ENCODE measurements around the gene TMEM236.

The TMEM236 gene

DNA sequence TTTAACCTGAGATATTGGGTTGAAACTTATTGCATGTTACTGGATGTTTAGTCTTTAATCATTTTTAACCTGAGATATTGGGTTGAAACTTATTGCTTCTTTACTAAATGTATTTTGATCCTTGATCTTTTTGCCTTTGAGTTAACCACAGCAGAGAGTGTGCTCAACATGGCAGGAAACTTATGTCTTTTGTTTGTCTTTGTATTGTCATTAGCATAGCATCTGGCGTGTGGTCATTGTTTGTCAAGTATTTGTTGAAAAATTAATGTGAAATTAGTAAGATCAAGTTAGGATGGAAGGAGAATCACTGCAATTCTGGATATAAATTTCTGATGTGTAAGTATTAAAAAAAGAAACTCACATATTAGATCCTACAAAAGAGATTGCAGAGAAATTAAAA is 65.3 kb downstream of the TMEM236 start:
- no peak overlapping the region for H3K27ac Mint-ChIP-seq
- H3K36me3 Mint-ChIP-seq (ENCODE audit: low read depth), result no peaks in the 10 kb centered on the region
- H3K4me1 Mint-ChIP-seq (ENCODE audit: low read depth), result no peaks in the 10 kb centered on the region
- H3K27me3 Mint-ChIP-seq, result peaks cover 4% of the 10 kb centered on the region
- no peak overlapping the region for H3K4me3 Mint-ChIP-seq
- H3K9me3 Mint-ChIP-seq, result no peaks in the 10 kb centered on the region

DNA sequence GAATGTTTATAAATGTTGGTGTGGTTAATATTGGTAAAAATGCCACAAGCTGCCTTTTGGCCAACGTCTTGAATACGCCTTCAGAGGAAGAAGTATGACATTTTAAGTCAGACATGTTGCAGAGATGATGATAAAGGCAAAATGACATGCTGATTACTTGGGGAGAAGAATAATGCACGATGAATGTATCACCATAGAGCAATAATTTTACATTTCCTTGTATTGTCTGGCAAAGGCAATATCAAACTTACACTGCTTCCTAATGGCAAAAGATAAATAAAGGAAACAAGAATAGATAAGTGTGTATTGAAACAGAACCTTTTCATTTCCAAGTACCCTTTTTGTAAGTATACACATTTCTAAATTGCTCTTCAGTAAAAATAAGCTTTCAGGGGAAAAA is 65.8 kb downstream of the TMEM236 start:
- Mint-ChIP-seq H3K9me3 (no peaks in the 10 kb centered on the region), H3K27me3 (peaks cover 4% of the 10 kb centered on the region), H3K27ac (no peak overlapping the region), H3K4me3 (no peak overlapping the region), H3K4me1 (ENCODE audit: low read depth) (no peaks in the 10 kb centered on the region), H3K36me3 (ENCODE audit: low read depth) (no peaks in the 10 kb centered on the region)

DNA sequence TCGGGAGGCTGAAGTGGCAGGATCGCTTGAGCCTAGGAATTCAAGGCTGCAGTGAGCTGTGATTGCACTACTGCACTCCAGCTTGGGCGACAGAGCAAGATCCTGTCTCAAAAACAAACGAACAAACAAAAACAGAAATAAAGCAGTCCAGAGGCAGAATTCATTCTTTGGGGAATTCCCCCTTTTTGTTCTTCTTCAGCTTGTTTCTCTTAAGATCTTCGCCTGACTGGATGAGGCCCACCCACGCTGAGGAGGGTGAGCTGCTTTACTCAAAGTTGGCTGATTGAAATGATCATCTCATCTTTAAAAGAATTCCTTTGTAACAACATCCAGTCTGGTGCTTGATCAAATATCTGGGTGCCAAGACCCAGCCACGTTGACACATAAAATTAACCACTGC is 67.8 kb downstream of the TMEM236 start:
- H3K27me3 Mint-ChIP-seq, result peaks cover 4% of the 10 kb centered on the region
- no peak overlapping the region for H3K27ac Mint-ChIP-seq
- H3K4me1 Mint-ChIP-seq (ENCODE audit: low read depth), result no peaks in the 10 kb centered on the region
- H3K9me3 Mint-ChIP-seq, result no peaks in the 10 kb centered on the region
- no peak overlapping the region for H3K4me3 Mint-ChIP-seq
- no peaks in the 10 kb centered on the region for H3K36me3 Mint-ChIP-seq (ENCODE audit: low read depth)

DNA sequence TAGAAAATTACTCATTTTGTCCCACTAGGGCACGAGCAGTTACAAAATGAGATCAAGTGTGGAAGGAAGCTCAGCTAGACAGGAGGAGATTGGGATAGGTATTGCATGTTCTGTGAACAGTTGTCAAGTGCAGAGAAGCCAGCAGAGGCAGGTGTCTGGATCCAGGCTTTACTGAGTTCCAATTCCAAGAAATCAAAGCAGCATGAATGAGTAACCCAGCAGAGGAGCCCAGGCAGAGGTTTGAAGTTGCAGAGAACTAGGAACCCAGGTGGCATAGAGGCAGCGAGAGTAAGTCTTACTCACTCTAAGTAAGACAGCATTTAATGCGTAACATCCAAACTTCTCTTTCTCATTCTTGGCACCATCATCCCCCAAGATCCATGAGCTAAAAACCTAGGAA is 68.9 kb downstream of the TMEM236 start:
- no peaks in the 10 kb centered on the region for H3K36me3 Mint-ChIP-seq (ENCODE audit: low read depth)
- H3K4me1 Mint-ChIP-seq (ENCODE audit: low read depth), result no peaks in the 10 kb centered on the region
- H3K27ac Mint-ChIP-seq, result no peak overlapping the region
- H3K4me3 Mint-ChIP-seq, result no peak overlapping the region
- H3K9me3 Mint-ChIP-seq, result no peaks in the 10 kb centered on the region
- H3K27me3 Mint-ChIP-seq, result peaks cover 4% of the 10 kb centered on the region

DNA sequence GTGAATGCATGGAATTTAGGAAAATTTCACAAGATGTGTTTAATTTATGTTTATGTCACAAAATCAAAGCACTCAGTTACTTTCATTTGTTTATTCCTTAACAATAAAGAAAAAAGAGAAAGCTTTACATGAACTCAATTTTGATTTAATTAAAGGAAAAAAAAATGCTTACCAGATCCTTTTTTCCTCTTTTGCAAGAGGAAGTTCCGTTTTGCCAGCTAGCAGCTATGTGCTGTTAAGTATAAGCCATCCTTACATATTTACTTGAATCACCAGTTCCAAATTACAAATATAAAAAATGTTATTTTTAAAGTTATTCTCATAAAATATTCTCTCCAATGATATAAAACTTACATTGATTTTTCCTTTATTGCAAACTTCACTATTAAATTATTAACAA is 69.9 kb downstream of the TMEM236 start:
- Mint-ChIP-seq H3K4me1 (ENCODE audit: low read depth) (no peaks in the 10 kb centered on the region), H3K36me3 (ENCODE audit: low read depth) (no peaks in the 10 kb centered on the region), H3K9me3 (no peaks in the 10 kb centered on the region), H3K4me3 (no peak overlapping the region), H3K27ac (no peak overlapping the region), H3K27me3 (peaks cover 4% of the 10 kb centered on the region)

DNA sequence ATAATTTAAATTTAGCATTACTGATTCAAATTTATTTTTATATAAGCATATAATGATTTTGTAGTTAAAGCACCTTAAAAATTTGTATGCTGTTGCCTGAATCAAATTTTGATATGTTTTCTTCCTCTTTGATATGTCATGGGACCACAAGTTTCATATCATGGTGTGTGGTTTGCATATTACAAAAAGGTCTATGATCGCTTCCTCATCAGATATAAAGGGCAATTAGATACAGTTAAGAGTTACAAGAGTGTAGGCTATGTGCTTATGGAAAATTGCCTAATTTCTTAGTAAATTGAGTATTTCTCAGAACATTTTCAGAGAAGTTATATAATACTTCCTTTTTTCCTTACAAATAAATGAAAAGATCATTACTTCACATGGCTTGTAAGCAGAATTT is 79.3 kb downstream of the TMEM236 start:
- Mint-ChIP-seq H3K36me3 (ENCODE audit: low read depth) (no peaks in the 10 kb centered on the region), H3K4me1 (ENCODE audit: low read depth) (no peaks in the 10 kb centered on the region), H3K27ac (no peak overlapping the region), H3K27me3 (peaks cover 3% of the 10 kb centered on the region), H3K9me3 (no peaks in the 10 kb centered on the region), H3K4me3 (no peak overlapping the region)

DNA sequence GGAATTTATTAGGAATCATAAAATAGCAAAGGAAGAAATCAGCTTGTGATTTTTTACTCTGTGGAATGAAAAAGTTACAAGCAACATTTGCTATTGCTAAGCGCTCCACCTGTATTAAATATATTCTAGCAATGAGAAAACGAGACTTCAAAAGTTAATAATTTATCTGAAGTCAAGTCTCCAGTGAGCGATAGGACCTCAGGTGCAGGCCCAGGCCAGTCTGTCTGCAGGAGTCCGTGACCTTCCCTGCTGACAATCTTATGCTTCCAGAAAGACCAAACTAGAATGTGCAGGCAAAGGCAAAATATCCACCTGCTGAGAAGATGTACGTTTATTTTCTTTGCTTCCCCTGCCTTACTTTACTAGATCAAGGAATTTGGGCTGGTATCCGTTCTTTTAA is 79.9 kb downstream of the TMEM236 start:
- H3K36me3 Mint-ChIP-seq (ENCODE audit: low read depth), result no peaks in the 10 kb centered on the region
- no peaks in the 10 kb centered on the region for H3K9me3 Mint-ChIP-seq
- no peak overlapping the region for H3K4me3 Mint-ChIP-seq
- no peak overlapping the region for H3K27ac Mint-ChIP-seq
- H3K4me1 Mint-ChIP-seq (ENCODE audit: low read depth), result no peaks in the 10 kb centered on the region
- peaks cover 4% of the 10 kb centered on the region for H3K27me3 Mint-ChIP-seq

DNA sequence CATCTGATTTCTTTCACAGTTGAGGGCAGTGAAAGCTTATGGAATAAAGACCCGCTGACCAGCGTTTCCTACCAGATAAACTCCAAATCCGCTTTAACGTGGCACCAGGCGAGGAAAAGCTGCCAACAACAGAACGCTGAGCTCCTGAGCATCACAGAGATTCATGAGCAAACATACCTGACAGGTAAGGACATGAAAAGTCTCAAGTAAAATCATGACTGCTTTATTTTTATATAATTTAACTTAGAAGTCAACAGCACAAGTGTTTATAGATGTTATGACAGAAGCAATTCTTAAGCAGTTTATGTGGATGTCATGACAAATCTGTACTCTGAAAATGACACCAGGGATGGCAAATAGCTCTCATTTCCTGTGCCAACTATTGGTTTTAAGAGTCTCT is 81.7 kb downstream of the TMEM236 start:
- no peak overlapping the region for H3K27ac Mint-ChIP-seq
- H3K27me3 Mint-ChIP-seq, result peaks cover 13% of the 10 kb centered on the region
- H3K36me3 Mint-ChIP-seq (ENCODE audit: low read depth), result no peaks in the 10 kb centered on the region
- H3K4me3 Mint-ChIP-seq, result no peak overlapping the region
- H3K9me3 Mint-ChIP-seq, result no peaks in the 10 kb centered on the region
- H3K4me1 Mint-ChIP-seq (ENCODE audit: low read depth), result peaks cover 7% of the 10 kb centered on the region

DNA sequence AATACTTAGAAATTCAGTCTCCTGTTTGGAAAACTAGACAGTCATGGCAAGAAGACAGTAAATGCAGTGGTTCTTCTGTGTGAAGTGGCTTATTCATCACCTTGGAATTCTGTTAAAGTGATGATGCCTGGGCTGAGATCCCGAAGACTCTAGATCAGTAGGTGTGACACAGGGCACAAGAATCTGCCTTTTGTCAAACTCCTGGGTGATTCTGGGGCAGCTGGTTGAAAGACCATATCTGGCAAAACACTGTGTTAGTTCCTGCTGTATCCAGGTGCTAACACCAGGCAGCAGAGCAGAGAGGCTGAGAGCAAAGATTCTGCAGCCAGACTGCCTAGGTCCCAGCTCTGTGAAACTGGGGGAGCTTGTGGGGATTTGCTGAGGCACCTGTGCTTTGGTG is 83.7 kb downstream of the TMEM236 start:
- no peaks in the 10 kb centered on the region for H3K9me3 Mint-ChIP-seq
- peaks cover 7% of the 10 kb centered on the region for H3K4me1 Mint-ChIP-seq (ENCODE audit: low read depth)
- H3K27ac Mint-ChIP-seq, result no peak overlapping the region
- no peaks in the 10 kb centered on the region for H3K36me3 Mint-ChIP-seq (ENCODE audit: low read depth)
- peaks cover 13% of the 10 kb centered on the region for H3K27me3 Mint-ChIP-seq
- no peak overlapping the region for H3K4me3 Mint-ChIP-seq

DNA sequence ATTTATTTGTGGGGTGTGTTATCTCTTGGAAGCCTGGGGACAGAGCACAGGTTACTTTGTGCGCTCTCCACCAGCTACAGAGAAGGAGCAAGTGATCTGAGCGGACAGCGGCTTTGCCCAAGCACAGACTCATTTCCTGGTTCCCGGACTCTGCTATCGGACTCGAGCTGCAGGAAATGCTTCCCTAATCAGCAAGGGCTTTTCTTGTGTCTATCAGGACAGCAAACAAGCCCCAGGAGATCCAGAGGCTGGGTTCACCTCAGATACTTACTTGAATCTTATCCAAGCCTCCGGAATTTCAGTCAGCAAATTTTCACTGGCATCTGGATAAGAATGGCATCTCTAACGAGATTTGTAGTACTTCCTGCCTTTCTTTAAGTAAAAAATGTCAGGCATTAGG is 84.9 kb downstream of the TMEM236 start:
- Mint-ChIP-seq H3K27me3 (peaks cover 13% of the 10 kb centered on the region), H3K36me3 (ENCODE audit: low read depth) (no peaks in the 10 kb centered on the region), H3K9me3 (no peaks in the 10 kb centered on the region), H3K4me3 (no peak overlapping the region), H3K4me1 (ENCODE audit: low read depth) (peaks cover 7% of the 10 kb centered on the region), H3K27ac (no peak overlapping the region)

DNA sequence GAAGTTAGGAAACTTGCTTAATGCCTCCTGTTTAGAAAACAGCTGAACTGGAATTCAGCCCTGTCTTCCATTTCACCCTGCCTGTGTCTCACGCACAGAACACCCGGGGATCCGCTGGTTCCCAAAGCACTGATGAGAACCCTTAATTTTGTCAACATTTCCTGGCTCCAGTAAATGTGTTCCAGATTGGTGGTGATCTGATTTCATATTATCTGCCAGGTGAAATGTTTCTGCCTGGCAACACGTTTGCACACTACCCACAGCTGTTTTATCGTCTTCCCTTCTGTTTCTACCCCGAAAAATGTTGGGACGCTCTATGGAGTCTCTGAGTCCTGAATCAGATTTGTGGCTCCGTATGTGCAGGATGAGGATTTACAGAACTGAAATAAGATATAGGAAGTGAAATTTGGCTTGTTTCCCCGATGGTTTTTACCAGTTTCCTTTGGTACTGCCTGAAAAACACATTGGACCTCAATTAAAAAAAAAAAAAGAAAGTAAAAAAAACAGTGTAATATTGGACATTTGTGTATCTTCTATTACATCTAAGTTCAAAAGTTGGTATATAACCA is 86.2 kb downstream of the TMEM236 start:
- no peaks in the 10 kb centered on the region for H3K9me3 Mint-ChIP-seq
- H3K36me3 Mint-ChIP-seq (ENCODE audit: low read depth), result no peaks in the 10 kb centered on the region
- H3K27ac Mint-ChIP-seq, result no peak overlapping the region
- H3K27me3 Mint-ChIP-seq, result peaks cover 13% of the 10 kb centered on the region
- no peak overlapping the region for H3K4me3 Mint-ChIP-seq
- peaks cover 7% of the 10 kb centered on the region for H3K4me1 Mint-ChIP-seq (ENCODE audit: low read depth)

DNA sequence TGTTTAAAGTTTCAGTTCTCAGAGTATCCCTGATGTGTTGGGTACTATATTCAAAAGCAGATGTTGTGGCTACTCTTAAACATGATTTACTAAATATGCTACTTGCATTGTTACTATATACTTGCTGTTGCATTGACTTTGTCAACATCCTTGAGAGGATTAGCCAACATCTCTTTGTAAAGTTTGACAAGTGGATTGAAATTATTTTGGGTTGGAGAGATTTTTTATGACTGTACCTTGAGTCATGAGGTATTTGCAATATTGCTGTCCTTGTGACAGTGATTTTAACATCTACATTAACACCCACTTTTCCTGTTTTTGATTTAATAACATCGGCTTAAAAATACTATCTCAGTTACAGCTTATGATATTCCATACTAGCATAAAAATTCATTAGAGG is 89.0 kb downstream of the TMEM236 start:
- H3K4me3 Mint-ChIP-seq, result no peak overlapping the region
- peaks cover 7% of the 10 kb centered on the region for H3K4me1 Mint-ChIP-seq (ENCODE audit: low read depth)
- no peak overlapping the region for H3K27ac Mint-ChIP-seq
- no peaks in the 10 kb centered on the region for H3K9me3 Mint-ChIP-seq
- no peaks in the 10 kb centered on the region for H3K36me3 Mint-ChIP-seq (ENCODE audit: low read depth)
- H3K27me3 Mint-ChIP-seq, result peaks cover 16% of the 10 kb centered on the region

DNA sequence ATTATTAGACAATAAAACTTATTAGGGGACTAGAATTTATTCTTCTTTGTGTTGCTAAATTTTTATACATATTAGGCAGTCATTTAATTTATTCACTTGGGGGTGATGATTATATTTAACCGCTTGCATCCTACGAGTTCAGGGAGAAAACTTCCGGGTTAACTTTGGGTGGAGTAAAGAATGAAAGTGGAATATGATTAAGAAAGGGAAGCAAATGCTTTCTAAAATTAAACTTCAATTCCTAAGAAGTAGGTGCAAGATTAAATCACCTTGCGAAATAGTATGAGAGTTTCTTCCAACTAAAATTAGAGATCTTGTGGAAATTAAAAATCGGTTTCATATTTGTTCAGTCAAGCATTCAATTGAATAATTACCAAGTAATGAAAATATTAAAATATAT is 90.6 kb downstream of the TMEM236 start:
- Mint-ChIP-seq H3K36me3 (ENCODE audit: low read depth) (no peaks in the 10 kb centered on the region), H3K27ac (no peak overlapping the region), H3K9me3 (no peaks in the 10 kb centered on the region)

DNA sequence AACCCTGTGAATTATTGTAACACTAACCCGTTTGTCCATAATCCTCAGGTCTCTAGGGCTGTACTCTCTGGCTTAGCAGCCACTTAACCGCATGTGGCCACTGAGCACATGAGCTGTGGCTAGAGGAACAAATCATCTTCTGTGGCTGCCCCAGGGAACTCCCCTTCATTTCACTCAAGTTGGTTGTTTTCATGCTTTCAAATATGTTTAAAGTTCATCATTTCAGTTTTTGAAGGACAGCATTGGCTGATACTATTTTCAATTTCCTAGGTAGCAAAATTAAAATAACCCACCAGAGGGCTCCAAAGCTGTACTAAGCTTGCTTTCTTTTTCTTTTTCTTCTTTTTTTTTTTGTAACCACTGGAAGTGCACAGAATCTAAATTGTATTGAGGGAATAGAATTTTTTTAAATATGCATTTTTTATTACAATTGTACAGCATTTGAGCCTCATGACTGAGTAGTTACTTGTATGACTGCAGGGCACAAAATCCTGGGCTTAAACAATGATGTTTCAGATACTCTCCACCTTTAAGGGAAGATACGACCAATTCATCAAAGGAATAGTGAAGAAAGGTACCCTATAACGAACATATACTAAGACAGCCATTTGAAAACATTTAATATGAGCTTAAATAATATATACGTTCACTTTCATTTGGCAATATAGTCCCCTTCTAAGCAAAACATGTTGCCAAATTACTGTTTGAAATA is 95.7 kb downstream of the TMEM236 start:
- H3K4me1 Mint-ChIP-seq (ENCODE audit: low read depth), result no peaks in the 10 kb centered on the region
- peaks cover 3% of the 10 kb centered on the region for H3K27me3 Mint-ChIP-seq
- no peaks in the 10 kb centered on the region for H3K9me3 Mint-ChIP-seq
- H3K27ac Mint-ChIP-seq, result no peak overlapping the region
- no peak overlapping the region for H3K4me3 Mint-ChIP-seq
- no peaks in the 10 kb centered on the region for H3K36me3 Mint-ChIP-seq (ENCODE audit: low read depth)

More for the DNA sequence above, 90.6 kb downstream of the TMEM236 start:
- no peak overlapping the region for H3K4me3 Mint-ChIP-seq
- peaks cover 12% of the 10 kb centered on the region for H3K27me3 Mint-ChIP-seq
- H3K4me1 Mint-ChIP-seq (ENCODE audit: low read depth), result peaks cover 7% of the 10 kb centered on the region

DNA sequence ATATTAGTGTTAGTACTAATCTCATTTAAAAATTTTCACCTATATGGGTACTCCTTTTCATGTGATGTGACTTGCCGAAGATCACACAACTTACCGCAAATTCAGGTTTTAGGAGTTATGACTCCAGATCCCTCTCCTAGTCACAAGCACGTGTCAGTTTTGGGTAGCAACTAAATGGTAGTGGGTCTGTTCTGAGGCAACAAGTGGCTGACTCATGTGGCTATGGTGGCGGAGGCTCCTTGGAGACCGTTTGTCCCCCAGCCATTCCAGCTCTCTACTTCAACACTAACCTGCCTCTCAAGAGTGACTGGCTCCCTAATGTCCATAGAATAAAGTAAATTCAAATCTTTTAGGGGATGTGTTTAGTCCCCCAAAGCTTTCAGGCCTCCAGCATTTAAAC is 96.6 kb downstream of the TMEM236 start:
- Mint-ChIP-seq H3K27ac (no peak overlapping the region), H3K4me1 (ENCODE audit: low read depth) (no peaks in the 10 kb centered on the region), H3K27me3 (peaks cover 3% of the 10 kb centered on the region), H3K36me3 (ENCODE audit: low read depth) (no peaks in the 10 kb centered on the region), H3K9me3 (no peaks in the 10 kb centered on the region), H3K4me3 (no peak overlapping the region)
